ENCODE measurements around the gene AGPAT4. TPM values are rescaled to one million over a fixed set of nuclear protein-coding genes. Genes with fewer than 3 reads are reported as not detected.

AGPAT4 gene
- polyA plus RNA-seq, 3 donors, result 1.1 to 3.7 (median 1.6) TPM

DNA sequence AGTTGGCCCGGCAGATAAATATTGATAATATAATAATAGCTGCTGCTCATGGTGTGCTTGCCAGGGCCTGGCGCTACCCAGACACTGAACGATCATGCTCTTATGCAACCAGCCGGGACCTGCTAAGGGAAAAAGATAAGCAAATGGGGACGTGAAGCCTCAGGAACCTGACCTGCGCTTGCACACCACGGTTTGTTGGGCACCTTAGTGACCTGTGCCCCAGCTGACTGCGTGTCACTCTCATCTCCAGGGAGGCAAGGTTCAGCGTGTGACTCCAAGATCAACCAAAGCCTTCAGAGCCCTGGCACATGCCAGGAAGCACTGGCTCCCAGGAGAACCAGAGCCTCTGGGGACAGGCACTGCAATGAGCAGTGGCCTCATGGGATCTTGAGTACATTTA, 111.1 kb downstream of the AGPAT4 start:
- no peak overlapping the region for H3K27ac ChIP-seq (ENCODE audit: low read depth, low read length)
- WGBS, 3 donors, result 75 to 87% (median 82%) methylated on average over 9 of the region's 9 CpGs

DNA sequence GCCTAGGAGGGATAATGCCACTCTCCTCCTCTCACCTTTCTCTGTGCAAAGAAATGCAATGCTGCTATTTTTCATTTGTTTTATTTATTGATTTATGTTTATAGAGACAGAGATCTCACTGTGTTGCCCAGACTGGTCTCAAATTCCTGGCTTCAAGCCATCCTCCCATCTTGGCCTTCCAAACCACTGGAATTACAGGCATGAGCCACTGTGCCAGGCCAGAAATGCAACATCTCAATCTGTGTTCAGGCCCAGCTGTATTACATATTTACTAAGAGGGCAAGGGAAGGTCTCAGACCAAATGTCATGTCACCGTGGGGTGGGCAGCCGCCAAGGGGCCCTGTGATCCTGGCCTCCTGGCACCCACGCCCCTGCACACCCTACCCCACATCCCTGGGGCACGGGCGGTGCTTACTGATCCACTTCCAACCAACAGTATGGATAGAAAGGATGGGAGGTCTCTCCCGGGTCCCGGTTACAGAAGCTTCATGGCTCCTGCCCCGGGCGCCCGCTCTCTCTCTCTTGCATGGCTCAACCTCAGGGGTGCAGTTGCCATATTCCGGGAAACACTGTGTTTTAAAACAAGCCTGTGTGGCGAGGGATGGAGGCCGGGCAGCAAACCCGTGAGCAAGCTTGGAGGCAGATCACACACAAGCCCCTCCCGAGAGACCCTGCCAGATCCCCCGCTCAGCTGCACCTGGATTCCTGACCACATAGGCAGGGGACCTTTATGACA, 111.8 kb downstream of the AGPAT4 start:
- WGBS, 3 donors, result 91 to 94% (median 93%) methylated on average over 16 of the region's 16 CpGs
- no peak overlapping the region for H3K27ac ChIP-seq (ENCODE audit: low read depth, low read length)

DNA sequence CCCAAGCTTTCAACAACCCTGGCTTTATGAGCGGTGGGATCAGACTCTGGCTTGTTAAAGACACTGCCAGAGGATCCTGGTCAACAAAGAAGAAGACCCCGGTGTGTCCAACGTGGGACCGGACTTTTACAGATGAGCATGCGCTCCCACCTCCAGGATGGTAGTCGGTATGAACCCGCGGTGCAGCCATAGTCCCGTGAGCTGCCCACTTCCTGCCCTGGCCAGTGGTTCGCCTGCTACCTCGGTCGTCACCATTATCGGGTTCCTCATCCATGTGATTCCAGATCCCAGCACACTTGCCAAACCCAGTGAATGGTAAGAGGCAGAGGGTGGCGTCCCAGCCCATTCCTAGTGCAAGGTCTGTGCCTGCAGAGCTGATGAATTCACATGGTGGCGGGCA, 112.7 kb downstream of the AGPAT4 start:
- H3K27ac ChIP-seq (ENCODE audit: low read depth, low read length), result no peak overlapping the region
- 96 to 98% (median 96%) methylated on average over 15 of the region's 15 CpGs for WGBS, 3 donors

DNA sequence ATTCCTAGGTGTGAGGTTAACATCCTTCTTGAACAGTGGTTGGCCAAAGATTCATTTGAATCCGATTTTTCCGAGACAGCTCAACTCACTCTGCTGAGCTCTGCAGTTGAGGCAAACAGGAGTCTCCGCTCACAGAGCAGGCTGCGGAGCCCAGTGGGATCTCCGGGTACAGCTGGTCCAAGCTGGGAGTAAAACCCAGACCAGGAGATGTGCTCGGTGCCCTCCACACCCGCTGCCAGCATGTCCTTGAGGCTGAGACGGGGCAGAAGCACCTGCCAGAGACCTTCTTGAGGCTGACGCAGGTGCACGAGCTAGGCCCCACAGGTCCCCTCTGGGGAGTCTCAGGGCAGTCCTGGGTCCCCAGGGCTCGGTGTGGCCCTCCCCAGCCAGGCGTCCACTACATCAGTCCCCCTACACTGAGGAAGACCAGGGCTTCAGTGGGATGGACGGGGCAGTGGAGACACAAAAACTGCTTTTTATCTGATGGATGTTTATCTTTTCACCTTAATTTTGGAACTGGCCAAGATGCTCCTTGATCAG, 119.0 kb downstream of the AGPAT4 start:
- WGBS, 3 donors, result 88 to 97% (median 95%) methylated on average over 13 of the region's 13 CpGs
- H3K27ac ChIP-seq (ENCODE audit: low read depth, low read length), result no peak overlapping the region

DNA sequence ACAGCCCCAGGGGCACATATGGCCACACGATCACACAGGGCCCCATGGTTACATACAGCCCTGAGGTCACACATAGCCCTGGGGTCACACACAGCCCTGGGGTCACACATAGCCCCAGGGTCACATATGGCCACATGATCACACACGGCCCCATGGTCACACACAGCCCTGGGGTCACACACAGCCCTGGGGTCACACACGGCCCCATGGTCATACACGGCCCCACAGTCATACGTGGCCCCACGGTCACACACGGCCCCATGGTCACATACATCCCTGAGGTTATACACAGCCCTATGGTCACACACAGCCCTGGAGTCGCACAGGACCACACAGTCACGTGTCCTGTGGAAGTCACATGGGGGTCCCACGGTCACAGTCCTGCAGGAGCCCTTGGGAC, 120.1 kb downstream of the AGPAT4 start:
- no peak overlapping the region for H3K27ac ChIP-seq (ENCODE audit: low read depth, low read length)
- WGBS, 3 donors, result 94 to 96% (median 95%) methylated on average over 10 of the region's 10 CpGs

DNA sequence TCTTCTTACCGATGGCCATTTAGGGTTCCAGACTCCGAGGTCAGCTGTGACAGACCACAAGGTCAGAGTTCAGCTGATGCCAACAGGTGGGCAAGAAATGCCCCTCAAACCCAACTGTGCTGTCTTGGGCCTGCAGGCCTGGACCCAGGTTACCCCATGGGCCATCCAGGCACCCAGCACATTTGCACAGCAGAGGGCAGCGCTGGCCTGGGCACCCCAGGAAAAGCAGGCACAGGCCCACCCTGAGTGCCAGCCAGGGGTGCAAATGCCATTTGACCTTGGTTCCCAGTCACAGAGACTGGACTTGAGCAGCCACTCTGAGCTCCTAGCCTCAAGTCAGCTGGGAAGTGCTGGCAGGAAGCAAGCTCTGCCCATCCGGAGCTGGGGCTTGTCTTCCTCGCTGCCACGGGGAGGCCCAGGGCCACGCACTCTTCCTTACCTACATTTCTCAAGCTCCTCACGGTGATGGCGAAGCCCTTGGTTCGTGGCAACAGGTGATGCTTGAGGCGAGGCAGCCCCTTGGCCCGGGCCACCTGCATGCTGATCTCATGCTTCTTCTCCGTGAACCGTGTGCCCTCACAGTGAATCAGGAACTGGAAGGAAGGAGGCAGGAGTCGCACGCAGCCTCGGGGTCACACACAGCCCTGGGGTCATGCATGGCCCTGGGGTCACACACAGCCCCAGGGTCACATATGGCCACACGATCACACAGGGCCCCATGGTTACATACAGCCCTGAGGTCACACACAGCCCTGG, 120.8 kb downstream of the AGPAT4 start:
- H3K27ac ChIP-seq (ENCODE audit: low read depth, low read length), result no peak overlapping the region
- 91 to 94% (median 93%) methylated on average over 18 of the region's 18 CpGs for whole genome bisulfite sequencing, 3 donors

DNA sequence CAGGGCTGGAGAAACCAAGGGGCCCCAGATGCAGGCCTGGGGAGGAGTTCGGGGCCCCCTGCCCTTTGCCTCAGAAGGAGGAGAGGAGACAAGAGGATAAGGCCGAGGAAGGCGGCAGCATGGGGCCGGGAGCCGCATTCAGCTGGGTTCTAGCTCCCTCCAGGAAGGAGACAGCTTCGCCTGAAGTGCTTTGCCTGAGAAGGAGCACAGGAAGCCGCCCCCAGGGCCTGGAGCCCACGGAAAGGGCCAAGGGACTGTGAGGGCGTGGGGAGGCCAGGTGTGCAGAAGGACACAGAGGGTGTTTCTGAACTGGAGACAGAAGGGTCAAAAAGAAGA, 121.4 kb downstream of the AGPAT4 start:
- 85 to 91% (median 89%) methylated on average over 7 to 9 of the region's 9 CpGs for WGBS, 3 donors
- no peak overlapping the region for H3K27ac ChIP-seq (ENCODE audit: low read depth, low read length)

DNA sequence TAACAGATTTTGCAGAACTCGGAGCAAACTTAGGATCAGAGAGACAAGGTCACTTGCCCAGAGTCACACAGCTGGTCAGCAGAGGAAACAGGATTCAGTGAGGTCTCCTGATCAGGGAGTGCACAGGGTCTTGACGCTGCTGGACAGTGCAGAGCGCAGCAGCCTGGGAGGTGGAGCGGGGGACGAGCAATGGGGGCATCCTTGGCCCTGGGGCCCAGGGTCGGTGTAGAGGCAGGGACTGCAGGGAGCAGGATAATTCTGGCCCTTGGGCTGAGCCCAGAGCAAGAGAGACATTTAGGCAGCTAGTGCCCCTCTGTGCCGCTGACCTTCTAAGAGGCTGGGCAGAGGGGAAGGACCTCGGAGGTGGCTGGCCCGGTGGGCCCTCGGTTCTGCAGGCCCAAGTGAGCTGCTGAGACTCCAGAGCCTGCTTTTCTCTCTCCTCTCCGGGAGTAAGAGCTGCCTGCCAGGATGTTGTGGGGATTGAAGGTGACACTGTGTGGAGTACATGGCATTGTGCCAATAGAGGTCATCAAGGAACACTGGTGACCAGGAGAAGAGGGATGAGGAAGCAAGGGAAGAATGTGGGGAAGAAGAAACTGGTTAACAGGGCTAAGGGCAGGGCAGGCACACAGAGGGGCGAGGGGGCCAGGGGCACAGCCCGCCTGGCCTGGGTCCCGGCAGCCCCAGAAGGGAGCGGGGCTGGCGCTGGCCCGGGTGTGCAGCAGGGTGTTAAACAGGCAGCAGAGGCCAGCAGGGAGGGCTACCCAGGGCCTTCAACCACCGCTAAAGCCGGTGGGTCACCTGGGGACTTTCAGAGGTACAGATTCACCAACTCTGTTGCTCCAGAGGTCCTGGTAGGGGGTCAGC, 122.0 kb downstream of the AGPAT4 start:
- whole genome bisulfite sequencing, 3 donors, result 94% methylated on average over 19 of the region's 19 CpGs
- no peak overlapping the region for H3K27ac ChIP-seq (ENCODE audit: low read depth, low read length)

DNA sequence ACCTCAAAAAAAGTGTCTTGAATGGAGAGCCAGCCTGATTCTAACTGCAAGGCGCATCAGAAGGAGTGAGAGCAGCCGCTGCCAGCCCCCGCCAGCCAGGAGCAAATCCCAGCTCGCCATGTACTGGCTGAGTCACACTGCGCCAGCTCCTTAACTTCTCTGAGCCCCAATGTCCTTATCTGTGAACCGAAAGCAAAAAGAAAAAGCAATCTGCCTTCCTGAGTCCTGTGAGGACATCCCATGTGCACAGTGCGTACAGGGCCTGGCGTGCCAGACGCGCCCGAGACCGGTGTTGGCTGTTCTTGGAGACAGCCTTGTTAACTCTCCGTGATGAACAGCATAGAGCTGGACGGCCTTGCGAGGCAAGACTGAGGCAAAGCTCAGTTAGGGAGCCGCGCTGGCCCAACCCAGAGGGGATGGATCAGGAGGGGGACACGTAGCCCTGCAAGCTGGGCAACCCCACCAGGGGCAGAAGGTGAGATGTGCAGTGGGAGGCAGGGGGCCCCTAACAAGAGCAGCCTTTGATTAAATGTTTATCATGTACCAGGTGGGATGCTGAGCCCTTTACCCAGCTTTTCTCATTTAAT, 122.7 kb downstream of the AGPAT4 start:
- H3K27ac ChIP-seq (ENCODE audit: low read depth, low read length), result no peak overlapping the region
- 95 to 97% (median 96%) methylated on average over 18 of the region's 18 CpGs for WGBS, 3 donors

DNA sequence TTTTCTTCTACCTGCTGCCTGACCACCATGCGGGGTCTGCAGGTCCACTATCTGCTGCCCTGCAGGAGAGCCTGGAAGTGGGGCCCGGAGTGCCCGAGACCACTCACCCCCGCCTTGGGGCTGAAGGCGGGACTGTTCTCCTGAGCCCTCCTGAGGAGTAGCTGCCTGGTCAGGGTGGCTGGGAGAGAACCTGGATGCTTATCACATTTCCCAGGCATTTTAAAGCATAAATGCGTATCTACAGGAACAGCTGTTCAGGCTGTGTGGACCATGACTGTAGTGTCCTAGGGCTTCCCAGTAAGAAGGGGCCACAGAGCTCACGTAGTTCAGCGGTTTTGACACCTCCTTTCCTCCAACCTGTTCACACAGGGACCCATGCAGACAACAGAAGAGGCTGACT, 123.3 kb downstream of the AGPAT4 start:
- 93 to 97% (median 95%) methylated on average over 8 of the region's 8 CpGs for WGBS, 3 donors
- H3K27ac ChIP-seq (ENCODE audit: low read depth, low read length), result no peak overlapping the region

DNA sequence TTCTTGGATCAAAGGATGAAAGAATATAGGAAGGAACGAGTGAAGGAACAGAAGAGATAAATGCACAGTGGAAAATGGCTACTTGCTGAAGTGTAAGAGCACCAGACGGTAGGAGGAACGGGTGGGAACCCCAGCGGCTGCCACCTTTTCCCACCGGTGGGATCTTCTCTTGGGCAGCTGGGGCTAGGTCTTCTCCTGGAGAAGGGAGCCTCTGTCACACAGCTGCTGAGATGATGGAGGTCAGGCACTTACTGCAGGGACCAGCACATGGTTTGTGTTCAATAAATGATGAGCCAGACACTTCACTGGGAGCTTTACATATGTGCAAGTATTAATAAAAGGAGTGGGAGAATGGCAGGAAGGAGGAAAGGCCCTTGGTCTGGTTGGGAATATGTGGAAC, 123.7 kb downstream of the AGPAT4 start:
- H3K27ac ChIP-seq (ENCODE audit: low read depth, low read length), result no peak overlapping the region
- WGBS, 3 donors, result 88 to 95% (median 92%) methylated on average over 5 of the region's 5 CpGs

DNA sequence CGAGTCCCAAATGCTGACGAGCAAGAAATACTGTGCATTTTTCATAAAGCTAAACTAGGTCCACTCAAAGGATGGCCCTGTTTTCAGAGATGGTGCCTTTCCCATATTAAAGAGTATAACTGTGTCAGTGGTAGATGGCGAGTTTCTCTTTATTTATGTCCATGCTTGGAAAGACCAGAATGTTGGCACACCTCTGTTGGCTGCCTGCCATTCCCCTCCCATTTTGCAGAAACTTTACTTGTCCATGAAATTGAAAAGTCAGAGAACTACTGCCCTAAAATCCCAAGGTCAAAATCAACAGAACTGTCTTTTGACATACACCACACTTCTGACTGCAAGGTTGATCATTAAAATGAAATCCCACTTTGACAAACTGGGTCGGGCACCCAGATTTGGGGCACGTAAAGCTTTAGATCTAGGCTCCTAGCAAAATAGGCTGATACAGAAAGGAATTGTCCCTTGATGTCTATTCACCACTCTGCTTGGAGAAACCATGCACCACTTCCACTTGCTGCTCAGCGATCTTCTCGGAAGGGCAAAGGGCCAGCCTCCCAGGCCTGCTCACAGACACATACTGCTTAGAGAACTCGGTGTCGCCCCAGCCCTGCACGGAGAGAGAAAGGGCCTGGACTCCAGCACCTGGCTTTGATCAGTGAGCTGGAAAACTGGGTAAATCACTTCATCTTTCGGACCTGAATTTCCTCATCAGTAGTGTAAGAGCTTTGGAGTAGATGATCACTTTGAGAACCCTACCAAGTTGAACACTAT, 130.0 kb downstream of the AGPAT4 start:
- H3K27ac ChIP-seq (ENCODE audit: low read depth, low read length), result no peak overlapping the region
- WGBS, 3 donors, result 83 to 96% (median 91%) methylated on average over 11 of the region's 11 CpGs

DNA sequence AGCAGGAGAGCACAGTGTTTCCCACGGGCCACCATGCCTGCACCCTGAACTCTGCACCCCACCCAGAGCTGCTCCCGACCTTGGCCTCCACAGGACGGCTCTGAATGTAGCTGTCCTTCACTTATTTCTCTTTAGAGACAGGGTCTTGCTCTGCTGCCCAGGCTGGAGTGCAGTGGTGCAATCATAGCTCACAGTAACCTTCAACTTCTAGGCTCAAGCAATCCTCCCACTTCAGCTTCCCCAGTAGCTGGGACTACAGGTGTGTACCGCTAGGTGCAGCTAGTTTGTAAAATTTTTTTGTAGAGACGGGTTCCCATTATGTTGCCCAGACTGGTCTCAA, 130.9 kb downstream of the AGPAT4 start:
- H3K27ac ChIP-seq (ENCODE audit: low read depth, low read length), result no peak overlapping the region
- 94 to 96% (median 94%) methylated on average over 5 of the region's 5 CpGs for WGBS, 3 donors

DNA sequence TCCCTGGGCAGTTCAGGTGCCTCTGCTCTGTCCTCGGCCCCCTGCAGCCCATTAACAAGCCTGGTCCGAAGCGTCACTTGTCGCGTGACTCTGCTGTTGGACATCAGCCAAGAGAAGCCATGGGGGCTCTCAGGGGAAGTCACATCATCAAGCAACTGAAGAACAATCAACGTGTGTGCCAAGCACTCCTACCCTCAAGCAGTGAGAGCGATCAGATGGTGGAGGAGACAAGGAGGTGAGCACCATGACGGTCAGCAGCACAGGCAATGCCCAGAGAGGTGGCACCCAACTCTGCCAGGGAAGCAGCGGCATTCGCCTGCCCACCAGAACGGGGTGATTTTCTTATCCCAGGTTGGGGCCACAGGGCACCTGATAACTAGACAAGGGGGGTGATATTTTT, 132.7 kb downstream of the AGPAT4 start:
- WGBS, 3 donors, result 64 to 78% (median 73%) methylated on average over 11 of the region's 11 CpGs
- H3K27ac ChIP-seq (ENCODE audit: low read depth, low read length), result no peak overlapping the region

DNA sequence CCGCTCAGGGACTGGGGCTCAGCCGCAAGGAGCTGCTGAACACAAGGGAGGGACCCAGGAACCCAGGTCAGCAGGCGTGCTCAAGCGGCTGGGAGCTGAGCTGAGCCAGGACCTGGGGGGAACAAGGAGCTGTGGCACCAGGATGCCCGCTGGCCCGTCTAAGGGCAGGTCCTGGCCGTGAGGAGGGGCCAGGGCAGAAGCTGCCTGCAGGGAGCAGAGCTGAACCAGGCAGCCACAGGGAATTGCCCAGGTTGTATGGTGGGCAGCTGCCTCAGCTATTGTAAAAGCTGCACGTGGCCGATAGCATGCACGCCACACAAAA, 133.3 kb downstream of the AGPAT4 start:
- no peak overlapping the region for H3K27ac ChIP-seq (ENCODE audit: low read depth, low read length)
- 92 to 96% (median 94%) methylated on average over 10 of the region's 10 CpGs for WGBS, 3 donors

DNA sequence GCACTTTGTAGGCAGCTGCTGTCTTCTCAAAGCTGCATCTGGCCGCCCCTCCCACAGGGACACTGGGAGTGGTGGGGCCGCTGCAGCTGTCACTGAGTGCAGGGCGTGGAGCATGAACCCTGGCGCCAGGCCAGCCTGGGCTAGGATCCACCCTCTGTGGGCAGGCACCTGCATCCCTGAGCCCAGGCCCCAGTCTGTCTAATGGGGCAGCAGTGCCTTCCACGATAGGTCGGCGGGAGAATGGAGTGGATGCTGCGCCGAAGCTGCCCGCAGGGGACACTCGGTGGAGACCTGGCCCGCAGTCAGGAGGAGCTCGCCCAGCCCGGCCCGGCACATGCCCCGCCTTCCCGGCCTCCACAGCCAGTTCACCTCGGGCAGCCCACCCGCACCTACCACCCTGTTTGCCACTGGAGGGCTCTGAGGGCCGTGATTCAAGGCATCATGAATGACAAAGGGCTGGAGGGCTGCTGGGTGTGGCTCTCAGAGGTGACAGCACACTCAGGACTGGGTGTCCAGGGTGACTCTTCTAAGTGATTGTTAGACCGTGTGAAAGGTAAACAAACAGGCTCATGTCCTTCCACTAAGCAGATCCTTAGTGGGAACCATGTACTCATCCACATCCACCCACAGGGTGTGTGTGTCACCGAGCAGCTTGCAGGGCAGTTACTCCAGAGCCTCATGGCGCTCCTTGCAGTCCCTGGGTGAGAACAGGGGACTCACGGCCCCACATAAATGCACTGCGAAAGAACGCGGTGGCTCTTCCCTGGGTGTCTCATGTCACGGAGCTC, 133.9 kb downstream of the AGPAT4 start:
- no peak overlapping the region for H3K27ac ChIP-seq (ENCODE audit: low read depth, low read length)
- WGBS, 3 donors, result 86 to 92% (median 88%) methylated on average over 28 of the region's 28 CpGs

DNA sequence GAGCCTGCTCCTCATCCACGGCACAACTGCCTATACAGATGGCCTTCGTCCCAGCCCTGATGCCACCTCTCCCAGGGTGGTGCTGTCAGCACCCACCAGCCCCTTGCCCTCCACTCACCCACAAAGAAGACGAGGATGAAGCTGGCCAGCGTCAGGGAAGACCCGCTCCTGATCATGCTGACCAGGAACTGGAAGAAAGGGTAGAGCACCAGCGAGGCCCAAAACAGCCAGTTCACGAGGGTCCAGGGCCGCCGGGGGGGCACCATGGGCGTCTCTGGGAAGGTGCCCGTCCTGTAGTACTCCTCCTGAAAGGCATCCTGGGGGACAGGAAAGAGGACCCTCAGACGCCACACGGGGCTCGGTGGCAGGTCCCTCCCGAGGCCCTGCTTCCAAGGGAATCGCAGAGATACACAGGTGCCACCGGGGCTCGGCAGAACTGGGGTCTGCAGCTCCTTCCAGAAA, 134.5 kb downstream of the AGPAT4 start:
- no peak overlapping the region for H3K27ac ChIP-seq (ENCODE audit: low read depth, low read length)
- WGBS, 3 donors, result 91 to 95% (median 93%) methylated on average over 18 of the region's 18 CpGs
